ENCODE results near the gene CERS5. TPM values are rescaled to one million over a fixed set of nuclear protein-coding genes. Genes with fewer than 3 reads are reported as not detected.

Gene CERS5
- total RNA-seq, 2 experiments from 2014 or later = 52.8 to 56.1 TPM

DNA sequence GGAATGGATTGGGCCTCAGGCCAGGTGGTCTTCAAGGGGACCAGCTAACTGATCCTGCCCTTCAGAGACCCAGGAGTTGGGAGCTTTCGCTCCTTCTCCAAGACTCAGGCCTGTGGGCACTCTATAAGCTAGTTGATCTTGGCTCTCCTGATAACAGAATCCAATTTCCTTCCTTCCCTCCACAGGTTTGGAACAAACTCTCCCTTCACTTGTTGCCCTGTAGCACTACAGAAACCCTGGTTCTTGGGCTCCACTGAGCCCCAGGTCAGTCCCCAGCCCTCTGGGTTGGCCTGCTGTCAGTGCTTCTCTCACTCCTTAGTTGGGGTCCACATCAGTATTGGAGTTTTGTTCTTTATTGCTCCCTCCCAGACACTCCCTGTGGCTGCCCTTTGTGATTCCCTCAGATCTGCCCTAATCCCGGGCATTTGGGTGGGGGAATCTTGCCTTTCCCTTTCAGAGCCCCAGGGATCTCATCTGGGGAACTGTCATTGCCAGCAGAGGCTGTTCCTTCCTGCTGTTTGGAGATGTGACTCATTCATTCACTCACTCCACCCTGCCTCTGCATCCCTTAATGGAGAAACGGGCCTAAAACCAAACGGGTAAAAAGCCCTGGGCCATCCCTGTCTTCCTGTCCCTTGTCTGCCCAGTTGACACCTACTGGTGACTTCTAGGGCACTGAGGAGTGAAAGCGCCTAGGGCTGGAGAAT, 67.7 kb downstream of the CERS5 start:
- ChIA-PET POLR2A (no interaction called here), CTCF (no interaction called here)

DNA sequence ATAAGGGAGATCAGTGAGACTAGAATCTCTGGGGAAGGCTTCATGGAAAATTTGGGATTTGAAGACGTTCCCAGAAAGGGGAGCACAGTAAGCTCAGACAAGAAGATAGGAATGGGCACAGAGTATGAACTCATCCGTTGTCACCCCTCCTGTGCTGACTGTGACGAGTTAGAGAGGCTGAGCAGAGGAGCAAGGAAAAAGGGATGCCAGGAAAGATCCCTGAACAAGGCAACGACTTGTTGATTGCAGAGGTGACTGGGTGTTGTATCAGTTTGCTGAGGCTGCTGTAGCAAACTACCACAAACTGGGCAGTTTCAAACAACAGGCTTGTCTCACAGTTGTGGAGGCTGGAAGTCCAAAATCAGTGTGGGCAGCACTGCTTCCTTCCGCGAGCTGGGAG, 69.2 kb downstream of the CERS5 start:
- POLR2A ChIA-PET = no interaction called here

DNA sequence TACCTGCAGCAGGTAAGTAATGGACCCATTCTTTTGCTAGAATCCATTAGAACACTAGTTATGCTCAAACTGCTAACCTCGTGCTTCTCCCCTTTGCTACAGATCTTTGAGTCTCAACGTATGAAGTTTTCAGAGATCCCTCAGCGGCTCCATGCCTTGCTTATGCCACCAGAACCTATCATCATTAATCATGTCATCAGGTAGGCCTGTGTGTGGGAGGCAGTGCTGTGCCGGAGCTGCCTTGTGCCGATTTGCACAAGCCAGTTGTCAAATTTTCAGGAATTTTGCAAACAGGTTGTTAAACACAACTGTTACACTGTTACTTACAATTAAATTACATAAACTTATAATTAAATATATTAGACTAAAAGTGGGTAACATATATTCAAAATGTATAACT, 76.8 kb downstream of the CERS5 start:
- ChIA-PET POLR2A (interaction anchor here (0.6 kb wide), 1 partner anchor 40 kb away, joined by 4 read pairs; no protein-coding TSS in a partner anchor), CTCF (interaction anchor here (0.6 to 5.8 kb wide), 7 partner anchors 9 to 219 kb away, joined by 3 to 38 read pairs (median 4); partner anchors contain the start of gene COX14)

More for the DNA sequence above, 69.2 kb downstream of the CERS5 start:
- CTCF ChIA-PET = interaction anchor here (1.3 kb wide), 1 partner anchor 13 kb away, joined by 5 read pairs; no protein-coding TSS in a partner anchor

DNA sequence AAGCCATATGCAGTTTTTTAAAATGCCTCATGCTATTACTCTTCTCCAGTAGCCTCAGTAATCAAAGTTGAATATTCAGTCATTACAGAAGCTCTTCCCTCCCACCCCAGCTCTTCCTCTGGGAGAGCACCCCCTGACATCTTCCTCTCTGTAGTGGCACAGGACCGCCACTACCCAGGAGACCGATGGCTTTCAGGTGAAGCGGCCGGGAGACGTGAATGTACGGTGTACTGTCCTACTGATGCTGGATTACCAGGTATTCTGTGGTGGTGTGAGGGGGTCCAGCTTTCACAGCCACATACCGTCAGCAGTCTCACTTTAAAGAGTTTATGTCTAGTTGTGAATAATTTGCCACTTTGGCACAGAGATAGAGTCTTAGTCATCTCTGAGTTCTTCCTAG, 77.4 kb downstream of the CERS5 start:
- CTCF ChIA-PET = interaction anchor here (0.8 to 5.8 kb wide), 6 partner anchors 8 to 123 kb away, joined by 3 to 38 read pairs (median 4); partner anchors contain the start of gene COX14
- POLR2A ChIA-PET = interaction anchor here (0.6 kb wide), 1 partner anchor 91 kb away, joined by 7 read pairs; no protein-coding TSS in a partner anchor

DNA sequence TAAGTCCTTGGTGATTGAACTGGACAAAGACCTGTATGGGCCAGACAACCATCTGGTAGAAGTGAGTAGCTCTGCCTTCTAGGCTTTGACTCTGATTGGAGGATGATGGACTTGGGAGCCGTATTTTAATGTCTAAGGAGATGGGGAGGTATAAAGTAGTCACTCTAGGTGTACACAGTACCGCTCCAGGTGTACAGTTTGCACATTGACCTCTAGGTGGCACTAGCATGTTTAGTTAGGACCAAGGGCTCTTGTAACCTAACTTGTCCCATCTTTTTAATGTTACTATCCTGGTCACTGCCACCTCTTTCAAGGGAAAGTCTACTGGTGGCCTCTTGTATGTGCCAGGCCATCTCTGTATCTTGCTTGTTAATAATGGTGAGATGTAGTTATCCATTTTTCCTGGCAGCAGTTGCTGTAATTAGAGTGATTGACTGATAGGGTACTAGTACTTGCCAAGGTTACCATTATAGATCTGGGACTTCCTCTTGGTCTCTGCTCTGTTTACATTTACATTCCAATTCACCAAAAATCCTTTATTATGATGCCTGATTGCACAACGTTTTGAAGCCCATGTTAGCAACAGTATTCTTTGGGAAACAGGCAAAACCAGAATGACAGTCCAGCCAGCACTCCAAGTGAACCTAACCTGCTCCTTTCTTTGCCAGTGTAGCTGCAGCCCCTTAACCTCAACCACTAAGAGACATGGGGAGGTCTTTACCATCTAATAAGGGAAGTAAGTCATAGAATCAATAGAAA, 78.4 kb downstream of the CERS5 start:
- ChIA-PET POLR2A (no interaction called here), CTCF (interaction anchor here (0.6 to 5.8 kb wide), 10 partner anchors 11 to 150 kb away, joined by 3 to 38 read pairs (median 4); partner anchors contain the start of genes CERS5 and COX14)

DNA sequence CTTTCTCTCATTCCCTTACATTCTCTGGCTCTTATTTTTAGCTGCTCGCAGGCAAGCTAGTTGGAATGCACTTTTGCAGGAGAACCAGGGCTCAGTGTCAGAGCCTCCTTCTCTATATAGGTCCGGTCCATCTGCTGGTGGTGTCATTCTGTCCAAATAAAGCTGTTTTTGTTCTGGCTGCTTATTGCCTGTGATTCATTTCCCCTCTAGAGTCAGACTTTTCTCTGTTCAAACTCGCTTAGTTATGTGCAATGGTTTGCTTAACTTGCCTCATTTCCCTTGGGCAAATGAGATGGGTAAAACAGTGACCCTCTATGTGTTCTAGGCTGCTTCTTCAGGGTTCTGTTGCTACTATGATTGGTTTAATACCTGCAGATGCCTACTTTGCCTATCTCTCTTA, 79.2 kb downstream of the CERS5 start:
- CTCF ChIA-PET = interaction anchor here (0.6 to 5.8 kb wide), 11 partner anchors 10 to 149 kb away, joined by 3 to 38 read pairs (median 4); partner anchors contain the start of genes CERS5 and COX14
- POLR2A ChIA-PET = no interaction called here

DNA sequence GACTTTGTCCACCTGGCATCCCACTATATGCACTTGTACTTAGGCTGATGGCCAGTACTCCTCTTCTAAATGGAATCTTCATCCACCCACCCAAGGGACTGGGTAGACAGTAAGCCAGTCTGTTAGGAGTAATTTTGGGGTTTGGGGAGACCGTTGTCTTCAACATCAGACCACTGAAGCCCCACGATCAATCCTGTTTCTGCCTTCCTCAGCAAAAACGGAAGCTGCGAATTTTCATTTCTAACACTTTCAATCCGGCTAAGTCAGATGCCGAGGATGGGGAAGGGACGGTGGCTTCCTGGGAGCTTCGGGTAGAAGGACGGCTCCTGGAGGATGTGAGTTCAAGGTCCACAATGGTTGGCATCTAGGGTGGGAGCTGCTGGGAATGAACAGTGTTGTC, 80.0 kb downstream of the CERS5 start:
- POLR2A ChIA-PET = no interaction called here
- CTCF ChIA-PET = interaction anchor here (0.6 to 5.8 kb wide), 6 partner anchors 24 to 165 kb away, joined by 3 to 38 read pairs (median 4); partner anchors contain the start of genes CERS5 and COX14

DNA sequence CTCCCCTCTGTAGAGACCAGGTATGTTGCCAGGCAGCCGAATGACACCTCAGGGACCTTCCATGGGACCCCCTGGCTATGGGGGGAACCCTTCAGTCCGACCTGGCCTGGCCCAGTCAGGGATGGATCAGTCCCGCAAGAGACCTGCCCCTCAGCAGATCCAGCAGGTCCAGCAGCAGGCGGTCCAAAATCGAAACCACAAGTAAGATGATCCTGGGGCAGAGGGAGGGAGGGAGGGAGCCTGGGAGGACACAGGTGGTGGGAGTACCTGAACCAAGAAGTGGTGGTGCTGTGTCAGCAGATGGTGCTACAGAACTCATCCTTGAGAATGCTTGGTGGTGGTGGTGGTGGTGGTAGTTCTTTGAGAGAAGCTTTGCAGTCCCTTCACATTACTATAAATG, 81.0 kb downstream of the CERS5 start:
- ChIA-PET CTCF (interaction anchor here (0.7 to 3.8 kb wide), 3 partner anchors 10 to 119 kb away, joined by 3 to 9 read pairs (median 4); no protein-coding TSS in a partner anchor), POLR2A (no interaction called here)

DNA sequence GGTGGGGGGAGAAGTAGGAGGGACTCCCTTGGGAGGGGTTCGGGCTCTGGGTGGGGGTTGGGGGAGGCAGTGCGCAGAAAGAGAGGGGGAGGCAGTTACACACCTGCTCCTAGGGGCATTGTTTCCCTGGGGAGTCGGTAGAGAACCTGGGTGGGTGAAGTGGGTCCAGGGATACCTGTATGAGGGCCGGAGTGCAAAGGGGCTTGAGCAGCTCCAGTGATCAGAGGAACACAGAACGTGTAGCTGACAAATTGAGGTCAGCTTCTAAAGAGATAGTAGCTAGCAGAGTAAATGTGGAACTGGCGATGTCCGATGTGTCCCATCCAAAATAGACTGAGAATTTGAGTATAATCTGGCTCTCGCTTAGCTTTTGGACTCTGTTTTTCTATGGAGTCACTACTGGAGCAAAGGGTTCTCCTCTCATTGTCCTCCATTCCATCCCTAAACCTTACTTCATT, 81.5 kb downstream of the CERS5 start:
- CTCF ChIA-PET = interaction anchor here (0.6 to 1.7 kb wide), 10 partner anchors 10 to 198 kb away, joined by 3 to 12 read pairs (median 4); partner anchors contain the start of genes CERS5, COX14, LIMA1 and RACGAP1
- POLR2A ChIA-PET = interaction anchor here (0.8 to 1.7 kb wide), 4 partner anchors 15 to 136 kb away, joined by 3 to 8 read pairs (median 4); partner anchors contain the start of gene CERS5

DNA sequence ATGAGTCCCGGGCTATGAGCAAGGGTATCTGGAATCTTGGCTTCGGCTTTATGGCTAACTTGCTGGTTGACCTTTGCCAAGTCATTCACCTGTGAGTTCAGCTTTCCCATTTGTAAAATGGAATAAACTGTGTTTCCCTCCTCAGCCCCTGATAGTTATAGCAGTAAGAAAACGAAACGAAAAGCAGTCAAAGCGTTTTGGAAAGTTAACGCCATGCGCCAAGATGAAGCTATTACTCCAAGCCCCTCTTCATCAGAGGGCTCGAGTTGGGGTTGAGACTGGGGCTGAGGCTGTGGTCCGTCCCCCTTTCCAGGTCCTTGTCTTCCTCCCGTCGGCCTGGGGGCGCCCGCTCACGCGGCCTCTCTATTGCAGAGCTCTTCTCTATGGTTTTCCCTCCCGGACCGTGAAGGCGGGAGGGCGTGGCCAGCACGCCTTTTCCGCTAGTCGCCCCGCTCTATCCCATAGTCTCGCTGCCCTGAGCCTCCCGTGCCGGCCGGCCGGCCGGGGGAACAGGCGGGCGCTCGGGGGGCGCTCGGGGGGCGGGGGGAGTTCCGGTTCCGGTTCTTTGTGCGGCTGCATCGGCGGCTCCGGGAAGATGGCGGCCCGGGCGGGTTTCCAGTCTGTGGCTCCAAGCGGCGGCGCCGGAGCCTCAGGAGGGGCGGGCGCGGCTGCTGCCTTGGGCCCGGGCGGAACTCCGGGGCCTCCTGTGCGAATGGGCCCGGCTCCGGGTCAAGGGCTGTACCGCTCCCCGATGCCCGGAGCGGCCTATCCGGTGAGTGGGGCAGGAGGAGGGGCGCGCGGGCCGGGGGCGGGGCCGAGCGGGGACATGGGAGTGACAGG, 82.2 kb downstream of the CERS5 start, which contains the start of gene SMARCD1:
SMARCD1 (plus strand) TSS at position 568 of the 840 bp plus-strand sequence; CDS start at position 596, 28 bp downstream.
- ChIA-PET POLR2A (interaction anchor here (0.5 to 1.7 kb wide), 12 partner anchors 15 to 767 kb away, joined by 3 to 8 read pairs (median 3); partner anchors contain the start of genes BCDIN3D, CERS5, COX14 and PRPF40B), CTCF (interaction anchor here (0.6 to 3.0 kb wide), 12 partner anchors 8 to 199 kb away, joined by 3 to 12 read pairs (median 4); partner anchors contain the start of genes CERS5, COX14, LIMA1 and RACGAP1)

DNA sequence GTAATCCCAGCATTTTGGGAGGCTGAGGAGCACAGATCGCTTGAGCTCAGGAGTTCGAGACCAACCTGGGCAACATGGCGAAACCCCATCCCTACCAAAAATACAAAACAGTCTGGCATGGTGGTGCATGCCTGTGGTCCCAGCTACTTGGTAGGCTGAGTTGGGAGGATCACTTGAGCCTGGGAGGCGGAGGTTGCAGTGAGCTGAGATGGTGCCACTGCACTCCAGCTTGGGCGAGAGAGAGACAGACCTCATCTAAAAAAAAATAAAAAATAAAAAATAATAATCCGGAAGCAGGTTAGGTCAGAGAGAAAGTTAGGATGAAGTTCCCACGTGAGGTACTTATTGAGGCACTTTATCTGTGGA, 82.8 kb downstream of the CERS5 start:
- ChIA-PET POLR2A (interaction anchor here (0.5 to 1.7 kb wide), 11 partner anchors 14 to 766 kb away, joined by 3 to 8 read pairs (median 3); partner anchors contain the start of genes BCDIN3D, CERS5, COX14 and PRPF40B), CTCF (interaction anchor here (0.9 to 3.0 kb wide), 9 partner anchors 8 to 199 kb away, joined by 3 to 12 read pairs (median 3); partner anchors contain the start of genes CERS5, COX14, LIMA1 and RACGAP1)

DNA sequence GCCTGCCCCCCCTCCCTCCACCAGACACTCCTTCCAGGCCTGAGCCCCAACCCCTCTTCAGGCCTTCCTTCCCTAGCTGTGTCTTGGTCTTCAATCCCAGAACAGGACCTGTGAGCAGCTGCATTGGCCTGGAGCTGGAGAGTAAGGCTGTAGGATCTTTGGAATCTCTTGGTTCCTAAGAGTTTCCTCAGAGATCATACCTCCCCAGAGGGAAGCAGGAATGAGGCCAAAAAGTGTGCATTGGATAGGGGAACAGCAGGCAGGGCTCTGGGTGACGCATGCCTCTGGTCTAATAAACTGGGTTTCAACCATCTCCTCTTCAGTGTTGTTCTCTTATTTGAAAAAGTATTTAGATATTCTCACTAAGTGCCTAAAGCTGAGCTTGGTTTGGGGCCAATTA, 83.9 kb downstream of the CERS5 start:
- POLR2A ChIA-PET = no interaction called here

DNA sequence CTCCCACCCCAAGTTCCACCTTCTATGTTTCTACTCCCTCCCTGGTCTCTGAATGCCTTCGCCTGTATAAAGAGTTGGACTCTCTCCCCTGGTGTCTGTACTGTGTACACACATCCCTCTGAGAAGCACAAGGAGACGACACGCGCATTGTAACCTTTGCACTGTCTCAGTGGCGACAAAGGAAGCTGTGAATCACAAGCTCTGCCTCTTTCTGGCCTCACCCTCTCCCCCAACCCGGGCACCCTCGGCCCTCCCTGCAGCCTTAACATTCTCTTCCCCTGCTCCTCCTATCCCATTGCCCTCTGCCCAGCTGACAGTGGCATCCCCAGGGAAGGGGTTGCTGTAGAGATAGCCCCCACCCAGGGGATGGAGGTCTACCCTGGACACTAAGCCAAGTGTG, 84.5 kb downstream of the CERS5 start:
- ChIA-PET POLR2A (no interaction called here), CTCF (interaction anchor here (0.8 to 3.0 kb wide), 4 partner anchors 8 to 115 kb away, joined by 3 to 11 read pairs (median 4); no protein-coding TSS in a partner anchor)

More for the DNA sequence above, 83.9 kb downstream of the CERS5 start:
- CTCF ChIA-PET = interaction anchor here (0.8 to 3.0 kb wide), 5 partner anchors 9 to 116 kb away, joined by 3 to 11 read pairs (median 3); no protein-coding TSS in a partner anchor

DNA sequence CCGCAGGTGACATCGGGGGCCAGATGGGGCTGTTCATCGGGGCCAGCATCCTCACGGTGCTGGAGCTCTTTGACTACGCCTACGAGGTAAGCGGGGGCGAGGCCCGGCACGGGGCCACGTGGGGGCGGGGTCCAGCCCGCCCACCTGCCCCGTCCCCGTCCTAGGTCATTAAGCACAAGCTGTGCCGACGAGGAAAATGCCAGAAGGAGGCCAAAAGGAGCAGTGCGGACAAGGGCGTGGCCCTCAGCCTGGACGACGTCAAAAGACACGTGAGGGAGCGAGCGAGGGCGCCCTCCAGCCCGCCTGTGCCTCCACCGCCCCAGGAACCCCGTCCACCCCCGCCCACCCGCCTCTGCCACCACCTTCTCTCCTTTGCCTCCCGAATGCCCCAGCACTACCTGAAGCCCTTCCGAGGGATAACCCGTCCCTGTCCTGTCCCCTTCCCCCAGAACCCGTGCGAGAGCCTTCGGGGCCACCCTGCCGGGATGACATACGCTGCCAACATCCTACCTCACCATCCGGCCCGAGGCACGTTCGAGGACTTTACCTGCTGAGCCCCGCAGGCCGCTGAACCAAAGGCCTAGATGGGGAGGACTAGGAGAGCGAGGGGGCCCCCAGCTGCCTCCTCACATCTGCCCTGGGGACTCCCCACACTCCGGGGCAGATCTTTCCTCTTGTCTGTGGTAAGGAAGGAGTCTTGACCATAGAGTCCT, 85.9 kb downstream of the CERS5 start:
- CTCF ChIA-PET = interaction anchor here (1.1 to 1.5 kb wide), 2 partner anchors 9 to 11 kb away, joined by 3 to 4 read pairs; no protein-coding TSS in a partner anchor
- POLR2A ChIA-PET = no interaction called here

DNA sequence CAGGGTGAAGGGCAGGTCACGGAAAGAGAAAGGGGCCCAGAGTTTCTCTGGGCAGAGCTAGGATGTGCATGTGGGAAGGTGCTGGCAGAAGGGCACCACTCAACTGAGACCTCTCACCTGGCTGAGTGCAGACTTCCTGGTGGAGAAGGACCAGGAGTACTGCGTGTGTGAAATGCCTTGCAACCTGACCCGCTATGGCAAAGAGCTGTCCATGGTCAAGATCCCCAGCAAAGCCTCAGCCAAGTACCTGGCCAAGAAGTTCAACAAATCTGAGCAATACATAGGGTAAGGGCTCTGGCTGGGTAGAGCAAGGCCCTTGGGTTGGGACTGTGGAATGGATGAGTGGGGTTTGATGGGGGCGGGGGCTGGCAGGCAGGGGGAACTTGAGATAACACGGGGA, 87.4 kb downstream of the CERS5 start:
- ChIA-PET CTCF (interaction anchor here (0.9 to 1.1 kb wide), 2 partner anchors 9 to 10 kb away, joined by 3 read pairs; no protein-coding TSS in a partner anchor), POLR2A (no interaction called here)
